NB4 (cell line): Measurements from ENCODE around the gene ARID3B.

Experiments used
- CTCF ChIP-seq: IDR thresholded peaks from one replicate; pipeline ENCODE4 v1.5.1; 2012; ENCODE audit warnings: low read depth, low read length
- MAX ChIP-seq: IDR thresholded peaks from 2 replicates; pipeline ENCODE4 v1.6.1; 2011; ENCODE audit warnings: low read depth, low read length
- POLR2A ChIP-seq: IDR thresholded peaks from 2 replicates; pipeline ENCODE4 v1.6.1; 2011; ENCODE audit warnings: mild to moderate bottlenecking; ENCODE audit not compliant: insufficient read length; ENCODE audit errors: extremely low read depth

- TF ChIP-seq POLR2A (no peak), CTCF (peak; percentile 94), MAX (peak; percentile 41)
Measured at GRCh38 chr15:74635228-74635627, 94.2 kb downstream of the ARID3B start.
